HEK293 (cell line): ENCODE measurements around the gene NCEH1.

ENCODE experiments used
- SALL2 ChIP-seq: fragments of 450-650 bp; formaldehyde crosslinking; IDR thresholded peaks from 2 replicates; pipeline ENCODE4 v1.5.0; 2017; ENCODE audit warnings: missing biosample characterization, mild to moderate bottlenecking, missing genetic modification characterization, borderline replicate concordance
- ZNF416 ChIP-seq: fragments of 450-650 bp; formaldehyde crosslinking; IDR thresholded peaks from 2 replicates; pipeline ENCODE4 v1.5.1; 2016; ENCODE audit warnings: missing biosample characterization, missing genetic modification characterization
- ZNF701 ChIP-seq: fragments of 450-650 bp; formaldehyde crosslinking; IDR thresholded peaks from 2 replicates; pipeline ENCODE4 v1.5.1; 2016; ENCODE audit warnings: missing biosample characterization, missing genetic modification characterization
- ZNF791 ChIP-seq: fragments of 450-650 bp; formaldehyde crosslinking; IDR thresholded peaks from 2 replicates; pipeline ENCODE4 v1.5.1; 2016; ENCODE audit warnings: missing biosample characterization, missing genetic modification characterization
- TF ChIP-seq, protein P1 (sequence below): fragments of 450-650 bp; formaldehyde crosslinking; IDR thresholded peaks from 2 replicates; pipeline ENCODE4 v1.5.1; 2016; ENCODE audit warnings: missing biosample characterization, missing genetic modification characterization

DNA sequence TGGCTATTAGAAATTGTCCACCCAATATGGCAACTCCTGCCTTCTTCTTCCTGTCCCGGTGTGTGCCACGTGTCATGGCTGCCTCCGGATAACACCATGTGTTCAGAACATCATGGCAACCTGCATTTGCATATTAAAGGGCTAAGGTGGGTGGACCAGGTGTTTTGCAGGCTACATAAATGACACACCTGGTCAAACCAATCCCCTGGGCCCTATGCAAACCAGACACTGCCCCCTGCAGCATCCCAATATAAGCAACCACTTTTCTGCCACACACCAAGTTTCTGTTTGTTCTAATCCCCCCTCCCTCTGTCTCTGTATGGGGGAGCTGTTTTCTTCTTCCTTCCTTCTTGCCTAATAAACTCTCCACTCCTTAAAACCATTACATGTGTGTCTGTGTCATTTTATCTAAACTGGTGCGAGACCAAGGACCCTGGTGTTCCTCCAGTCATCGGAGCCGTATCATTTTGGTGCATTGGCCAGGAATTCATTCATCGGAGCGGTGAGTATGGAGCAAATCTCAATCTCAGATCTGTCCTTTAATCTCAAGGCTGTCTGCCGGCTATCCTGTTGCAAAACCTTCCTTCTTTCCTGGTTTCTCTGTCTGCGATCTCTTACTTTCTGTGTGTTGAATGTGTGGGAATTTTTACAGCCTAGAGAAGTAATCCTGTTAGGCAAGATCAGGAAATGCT is 44.5 kb downstream of the NCEH1 start:
- TF ChIP-seq ZNF701 (tag by site-specific recombination) (no peak), SALL2 (tag by site-specific recombination) (no peak), ZNF416 (tag by site-specific recombination) (no peak), ZNF791 (tag by site-specific recombination) (no peak)
- TF ChIP-seq, protein P1, sequence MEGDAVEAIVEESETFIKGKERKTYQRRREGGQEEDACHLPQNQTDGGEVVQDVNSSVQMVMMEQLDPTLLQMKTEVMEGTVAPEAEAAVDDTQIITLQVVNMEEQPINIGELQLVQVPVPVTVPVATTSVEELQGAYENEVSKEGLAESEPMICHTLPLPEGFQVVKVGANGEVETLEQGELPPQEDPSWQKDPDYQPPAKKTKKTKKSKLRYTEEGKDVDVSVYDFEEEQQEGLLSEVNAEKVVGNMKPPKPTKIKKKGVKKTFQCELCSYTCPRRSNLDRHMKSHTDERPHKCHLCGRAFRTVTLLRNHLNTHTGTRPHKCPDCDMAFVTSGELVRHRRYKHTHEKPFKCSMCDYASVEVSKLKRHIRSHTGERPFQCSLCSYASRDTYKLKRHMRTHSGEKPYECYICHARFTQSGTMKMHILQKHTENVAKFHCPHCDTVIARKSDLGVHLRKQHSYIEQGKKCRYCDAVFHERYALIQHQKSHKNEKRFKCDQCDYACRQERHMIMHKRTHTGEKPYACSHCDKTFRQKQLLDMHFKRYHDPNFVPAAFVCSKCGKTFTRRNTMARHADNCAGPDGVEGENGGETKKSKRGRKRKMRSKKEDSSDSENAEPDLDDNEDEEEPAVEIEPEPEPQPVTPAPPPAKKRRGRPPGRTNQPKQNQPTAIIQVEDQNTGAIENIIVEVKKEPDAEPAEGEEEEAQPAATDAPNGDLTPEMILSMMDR: no peak
